DMS153 treated with DMSO at 0.1 percent for 48 hours (cell line): ENCODE results near the gene ADAMTS2.

Source experiments
- DNase-seq: peaks from one replicate; lab custom pipeline; 2025; ENCODE audit not compliant: unreplicated experiment; lab: John Stamatoyannopoulos, UW

Gene ADAMTS2

DNA sequence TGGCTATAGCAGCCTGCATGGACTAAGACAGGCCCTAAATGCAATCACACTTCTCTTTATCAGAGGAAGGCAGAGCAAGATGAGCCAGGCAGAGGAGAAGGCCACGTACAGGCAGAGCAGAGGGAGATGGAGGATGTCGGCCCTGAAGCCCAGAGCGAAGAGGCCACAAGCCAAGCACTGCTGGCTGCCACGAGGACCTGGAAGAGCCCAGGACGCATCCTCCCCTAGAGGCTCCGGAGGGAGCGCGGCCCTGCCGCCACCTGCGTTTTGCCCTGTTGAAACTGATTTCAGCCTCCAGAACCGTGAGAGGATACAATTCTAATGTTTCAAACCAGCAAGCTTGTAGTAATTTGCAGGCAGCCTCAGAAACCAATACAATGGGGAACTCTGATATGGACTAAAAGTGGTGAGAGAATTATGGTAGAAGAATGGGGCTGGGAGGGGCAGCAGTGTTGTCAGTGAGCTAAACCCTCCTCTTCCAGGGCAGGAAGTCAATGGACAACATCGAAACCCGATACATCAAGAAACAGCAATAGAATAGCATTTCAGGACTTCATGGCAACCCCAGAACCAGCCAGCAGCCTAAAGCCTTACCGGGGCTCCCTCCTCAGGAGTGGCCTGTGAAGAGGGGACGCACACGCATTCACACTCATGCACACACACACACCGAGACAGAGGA is 32.6 kb downstream of the ADAMTS2 start:
- no peak for DNase-seq

DNA sequence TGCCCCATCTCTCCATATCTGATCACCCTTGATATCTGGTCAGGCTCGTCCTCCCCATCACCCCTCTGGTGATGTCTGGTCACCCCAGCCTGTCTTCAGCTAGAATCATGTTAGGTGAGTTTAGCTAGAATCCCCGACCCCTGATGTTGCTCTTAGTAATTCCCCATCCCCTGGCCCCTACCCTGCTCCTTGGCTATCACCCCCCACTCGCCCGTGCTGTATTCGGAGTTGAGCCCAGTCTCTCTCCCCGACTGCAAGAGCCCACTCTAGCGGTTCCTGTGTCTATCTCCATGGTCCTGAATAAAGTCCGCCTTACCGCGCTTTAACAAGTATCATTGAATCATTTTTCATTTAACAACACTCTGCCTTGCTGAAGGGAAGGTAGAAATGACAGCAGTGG is 33.7 kb downstream of the ADAMTS2 start:
- DNase-seq = no peak

DNA sequence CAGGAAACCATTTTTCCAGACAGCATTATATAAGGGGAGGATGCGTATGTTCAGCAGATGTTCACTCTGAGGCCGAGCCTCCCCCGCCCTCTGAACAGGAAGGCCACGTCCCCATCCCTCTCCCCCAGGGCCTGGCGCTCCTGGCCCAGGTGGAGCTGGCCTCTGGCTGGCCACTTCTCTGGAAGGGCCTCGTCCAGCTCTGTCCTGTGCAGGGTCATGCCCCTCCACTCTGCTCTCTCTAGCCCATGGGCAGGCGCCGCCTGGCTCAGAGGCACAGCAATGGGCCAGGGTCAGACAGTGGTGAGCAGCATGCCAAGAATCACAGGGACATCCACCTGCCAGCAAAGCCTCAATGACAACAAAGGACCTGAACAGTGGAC is 34.2 kb downstream of the ADAMTS2 start:
- no peak for DNase-seq

DNA sequence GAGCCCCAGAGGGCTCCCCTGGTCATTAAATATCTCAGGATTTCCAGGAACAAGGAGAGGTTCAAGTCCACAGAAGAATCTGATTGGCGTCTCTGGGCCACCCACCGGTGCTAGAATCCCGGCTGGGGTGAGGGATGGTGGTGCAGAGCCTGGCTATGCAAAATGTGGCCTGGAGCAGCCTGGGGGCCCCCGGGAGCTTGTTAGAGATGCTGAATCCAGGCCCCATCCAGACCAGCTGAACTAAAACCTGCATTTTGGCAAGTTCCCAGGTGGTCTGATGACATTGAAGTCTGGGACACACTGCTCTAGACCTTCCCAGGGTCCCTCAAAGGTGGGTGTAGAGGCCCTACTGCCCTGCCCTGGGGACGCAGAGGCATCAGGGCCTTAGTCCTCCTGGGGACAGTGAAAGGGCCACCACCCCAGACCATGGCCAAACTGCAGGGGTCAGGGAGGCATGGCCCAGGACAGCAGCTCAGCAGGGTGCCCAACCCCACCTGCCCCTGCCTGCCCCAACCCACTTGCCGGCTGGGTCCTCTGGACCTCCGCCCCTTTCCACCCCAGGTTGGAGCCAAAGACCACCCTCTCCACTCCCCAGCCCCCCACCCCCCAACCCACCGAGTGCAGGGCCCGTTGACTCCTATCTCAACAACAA is 34.7 kb downstream of the ADAMTS2 start:
- DNase-seq = no peak

GRCh38 chr5:179309751-179310320 is 35.4 kb downstream of the ADAMTS2 start:
- no peak for DNase-seq

DNA sequence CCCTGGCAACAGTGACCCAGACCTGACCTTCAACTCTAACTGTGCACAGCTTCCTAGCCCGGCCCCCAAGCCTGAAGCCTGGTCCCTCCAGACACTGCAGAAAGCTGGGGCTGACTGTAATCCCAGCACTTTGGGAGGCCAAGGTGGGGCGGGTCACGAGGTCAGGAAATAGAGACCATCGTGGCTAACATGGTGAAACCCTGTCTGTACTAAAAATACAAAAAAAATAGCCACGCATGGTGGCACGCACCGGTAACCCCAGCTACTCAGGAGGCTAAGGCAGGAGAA is 35.9 kb downstream of the ADAMTS2 start:
- no peak for DNase-seq

- DNase-seq = no peak
These were observed 36.5 kb downstream of the ADAMTS2 start for GRCh38 chr5:179308563-179309382.

DNA sequence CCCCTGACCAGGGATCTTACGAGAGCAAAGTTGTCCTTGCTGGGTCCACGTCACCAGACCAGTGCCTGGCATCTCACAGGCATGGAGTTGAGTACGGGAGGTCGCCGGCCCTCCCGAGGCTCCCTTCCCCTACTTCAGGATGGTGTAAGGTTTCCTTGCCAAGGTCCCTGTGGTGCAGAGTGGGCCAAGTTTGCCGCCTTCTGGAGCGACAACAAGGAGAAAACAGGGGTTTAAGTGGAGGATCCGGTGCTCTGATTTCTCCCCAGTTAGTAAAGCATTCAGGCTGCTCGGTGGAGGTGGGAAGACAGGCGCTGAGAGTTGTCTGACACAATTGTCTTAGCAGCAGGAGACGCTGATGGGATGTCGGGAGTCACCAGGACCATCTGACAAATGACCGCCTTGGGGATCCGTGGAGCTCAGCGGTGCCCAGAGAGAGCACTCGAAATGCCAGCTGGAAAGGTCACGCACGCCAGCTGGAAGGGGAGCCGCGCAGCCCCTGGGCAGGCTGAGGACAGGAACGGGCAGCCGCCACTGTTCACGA is 37.3 kb downstream of the ADAMTS2 start:
- no peak for DNase-seq

DNA sequence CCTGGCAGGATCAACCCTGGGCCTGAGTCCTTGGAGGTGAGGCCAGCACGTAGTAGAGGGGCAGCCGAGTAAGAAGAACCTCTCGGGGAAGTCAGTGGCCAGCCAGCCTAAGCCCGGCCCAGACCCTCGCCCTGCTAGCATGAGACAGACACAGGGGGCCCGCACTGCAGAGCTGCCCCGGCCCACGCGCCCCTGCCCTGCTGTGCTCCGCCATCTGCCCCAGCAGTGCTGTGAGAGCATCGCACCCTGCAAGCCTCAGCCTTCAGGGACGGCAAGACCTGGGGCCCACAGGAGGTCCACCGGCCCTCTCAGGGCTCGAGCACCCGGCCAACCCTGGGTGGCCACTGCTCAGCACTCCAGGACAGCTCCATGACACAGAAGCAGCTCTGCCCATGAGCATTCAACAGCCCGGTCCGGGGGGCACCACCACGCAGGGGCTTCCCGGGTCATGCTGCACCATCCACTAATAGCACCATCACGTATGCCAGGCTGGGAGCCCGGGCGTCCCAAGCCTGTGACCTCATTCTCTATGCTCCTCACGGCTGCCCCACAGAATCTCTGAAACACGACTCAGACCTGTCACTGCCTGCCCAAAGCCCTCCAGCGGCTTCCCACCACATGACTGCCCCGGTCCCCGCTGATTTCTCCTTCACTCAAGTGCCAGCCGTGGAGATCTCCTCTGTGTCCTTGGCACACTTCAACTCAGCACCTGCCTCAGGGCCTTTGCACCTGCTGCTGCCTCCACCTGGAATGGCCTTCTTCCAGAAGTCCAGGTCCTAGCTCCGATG is 38.1 kb downstream of the ADAMTS2 start:
- no peak for DNase-seq

GRCh38 chr5:179306191-179307012 is 38.9 kb downstream of the ADAMTS2 start:
- no peak for DNase-seq

DNA sequence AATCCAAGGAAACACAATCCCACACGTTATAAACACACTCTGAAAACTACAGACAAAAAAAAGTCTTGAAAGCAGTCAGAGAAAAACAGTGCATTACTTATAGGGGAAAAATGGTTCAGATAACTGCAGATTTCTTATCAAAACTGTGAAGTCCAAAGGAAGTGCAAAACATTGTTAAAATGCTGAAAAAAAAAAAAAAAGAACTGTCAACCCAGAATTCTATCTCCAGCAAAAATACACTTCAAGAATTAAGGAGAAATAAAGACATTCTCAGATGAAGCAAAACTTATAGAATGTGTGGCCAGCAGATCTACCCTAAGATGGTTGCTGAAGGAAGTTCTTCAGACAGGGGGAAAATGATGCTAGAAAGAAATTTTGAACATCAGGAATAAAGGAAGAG is 40.4 kb downstream of the ADAMTS2 start:
- no peak for DNase-seq

GRCh38 chr5:179304466-179304865 is 40.8 kb downstream of the ADAMTS2 start:
- DNase-seq = no peak

- no peak for DNase-seq
These were observed 41.6 kb downstream of the ADAMTS2 start for GRCh38 chr5:179303451-179304200.

- DNase-seq = no peak
These were observed 42.6 kb downstream of the ADAMTS2 start for GRCh38 chr5:179302499-179303185.

DNA sequence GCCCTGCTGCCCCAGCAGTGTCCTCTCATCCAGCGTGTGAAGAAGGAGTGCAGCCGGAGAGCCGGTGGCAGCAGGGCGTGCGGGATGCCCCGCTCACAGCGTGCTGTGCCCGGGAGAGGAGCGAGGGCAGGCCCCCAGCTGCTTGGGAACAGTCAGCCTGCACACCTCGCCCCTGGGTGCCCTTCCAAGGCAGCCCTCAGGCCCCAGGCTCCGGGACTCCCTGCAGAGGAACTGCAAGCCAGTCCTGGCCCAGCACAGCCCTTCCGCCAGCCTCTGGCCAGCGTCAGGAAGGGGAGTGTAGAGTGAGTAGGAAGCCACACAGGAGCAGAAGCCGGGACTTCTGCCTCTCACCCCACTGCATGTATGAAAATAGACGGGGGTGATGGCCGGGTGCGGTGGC is 43.5 kb downstream of the ADAMTS2 start:
- DNase-seq = no peak

DNA sequence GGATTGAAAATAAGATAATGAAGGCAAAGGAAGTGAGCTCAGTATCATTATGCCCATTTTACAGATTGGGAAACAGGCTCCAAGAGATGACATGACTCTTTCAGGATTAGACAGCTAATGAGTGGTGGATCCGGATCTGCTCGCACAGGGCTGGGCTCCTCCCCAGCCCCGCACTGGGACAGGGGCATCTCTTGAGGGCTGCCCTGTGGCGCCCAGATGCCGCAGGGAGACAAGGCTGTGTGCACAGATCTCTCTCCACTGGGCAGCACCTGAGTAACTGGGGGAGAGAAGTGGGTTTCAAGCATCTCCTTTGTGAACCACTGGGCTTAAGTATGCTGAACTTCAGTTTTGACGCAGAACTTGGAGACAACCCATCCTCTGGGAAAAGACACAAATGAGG is 43.9 kb downstream of the ADAMTS2 start:
- DNase-seq = no peak

DNA sequence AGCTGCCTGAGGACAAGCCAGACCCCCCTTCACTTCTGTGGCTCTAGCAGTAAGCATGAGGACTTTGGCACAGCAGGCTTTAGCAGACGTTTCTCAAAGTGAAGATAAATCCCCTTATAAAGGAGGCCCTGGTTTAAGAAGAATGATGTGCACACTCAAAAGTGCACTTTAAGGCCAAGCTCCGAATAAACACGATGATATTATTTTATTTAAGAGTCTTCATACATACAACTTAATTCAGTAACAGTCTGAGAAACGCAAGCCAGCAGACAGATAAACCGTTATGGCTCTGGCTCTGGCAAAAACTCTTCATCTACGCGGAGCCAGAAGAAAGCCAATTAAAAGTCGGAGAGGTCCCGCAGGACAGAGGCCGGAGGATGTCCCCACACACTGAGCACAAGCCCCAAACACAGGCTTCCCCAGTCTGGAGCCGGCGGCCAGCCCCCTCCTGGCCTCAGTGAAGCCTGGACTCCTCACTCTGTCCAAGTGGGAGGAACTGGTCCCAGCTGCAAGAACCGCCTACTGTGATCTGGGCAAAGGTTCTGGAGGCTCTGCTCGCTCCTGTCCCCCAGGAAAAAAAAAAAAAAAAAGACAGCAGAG is 44.6 kb downstream of the ADAMTS2 start:
- no peak for DNase-seq

DNA sequence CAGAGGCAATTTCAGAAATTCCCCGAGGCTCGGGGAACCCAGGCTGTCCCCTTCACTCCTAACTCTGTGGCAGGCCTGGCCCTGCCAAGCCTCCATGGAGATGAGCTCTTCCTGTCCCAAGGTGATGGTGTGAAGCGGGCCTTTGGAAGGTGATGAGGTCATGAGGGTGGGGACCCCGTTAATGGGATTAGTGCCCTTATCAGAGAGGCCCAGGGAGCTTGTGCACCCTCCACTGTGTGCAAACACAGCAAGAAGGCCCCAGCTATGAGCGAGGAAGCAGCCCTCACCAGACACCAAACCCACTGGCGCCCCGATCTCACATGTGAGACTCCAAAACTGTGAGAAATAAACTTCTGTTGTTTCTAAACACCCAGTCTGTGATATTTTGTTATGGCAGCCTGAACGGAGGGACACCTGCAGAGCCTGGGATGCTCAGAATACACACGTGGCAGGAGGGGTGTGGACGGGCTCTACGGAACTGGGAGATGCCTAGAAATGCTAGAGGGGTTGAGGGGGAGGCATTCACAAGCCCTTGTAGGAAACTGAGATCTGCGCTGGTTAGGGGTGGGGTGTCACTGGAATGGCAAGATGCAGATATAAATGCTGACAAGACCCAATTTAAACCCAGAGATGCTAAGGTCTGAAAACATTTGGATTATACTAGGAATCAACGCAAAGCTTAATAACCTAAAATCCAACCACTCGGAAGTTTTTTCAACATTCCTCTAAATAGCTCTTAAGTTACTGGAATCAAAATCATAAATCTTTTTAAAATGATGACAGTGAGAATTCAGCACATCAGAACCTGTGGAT is 46.9 kb downstream of the ADAMTS2 start:
- DNase-seq = no peak
